SK-N-SH treated with all-trans-retinoic acid at 6 μM for 48 hours (cell line): Measurements from ENCODE around the gene FAM163A.

Source experiments
- ATAC-seq: fragments of 200-7000 bp; cut with Tn5 transposase; 3 replicates; pipeline ENCODE4 v1.9.1; 2020; ENCODE audit warnings: mild to moderate bottlenecking, moderate library complexity
- CREB5 ChIP-seq: fragments of 250-450 bp; sonication (Bioruptor Pico); IDR thresholded peaks from 2 replicates; pipeline ENCODE4 v1.5.1; 2020; ENCODE audit warnings: low read depth, mild to moderate bottlenecking, moderate library complexity
- CSDC2 ChIP-seq: fragments of 250-450 bp; sonication (Bioruptor Pico); IDR thresholded peaks from 2 replicates; pipeline ENCODE4 v1.5.0; 2020; ENCODE audit warnings: mild to moderate bottlenecking, moderate library complexity
- CSRNP3 ChIP-seq: fragments of 250-450 bp; sonication (Bioruptor Pico); IDR thresholded peaks from 2 replicates; pipeline ENCODE4 v1.5.1; 2021; ENCODE audit warnings: mild to moderate bottlenecking, moderate library complexity
- ESRRG ChIP-seq: fragments of 250-450 bp; sonication (Bioruptor Pico); IDR thresholded peaks from 2 replicates; pipeline ENCODE4 v1.6.1; 2021; ENCODE audit warnings: mild to moderate bottlenecking
- GLIS3 ChIP-seq: fragments of 250-450 bp; sonication (Bioruptor Pico); IDR thresholded peaks from 2 replicates; pipeline ENCODE4 v1.5.0; 2020; ENCODE audit warnings: mild to moderate bottlenecking, moderate library complexity
- ISL1 ChIP-seq: fragments of 250-450 bp; sonication (Bioruptor Pico); IDR thresholded peaks from 2 replicates; pipeline ENCODE4 v2.1.2; 2022; ENCODE audit warnings: mild to moderate bottlenecking, moderate library complexity
- OSR1 ChIP-seq: fragments of 250-450 bp; sonication (Bioruptor Pico); IDR thresholded peaks from 2 replicates; pipeline ENCODE4 v1.8.0; 2022; ENCODE audit warnings: moderate library complexity, mild to moderate bottlenecking, inconsistent platforms
- PATZ1 ChIP-seq: fragments of 250-450 bp; sonication (Bioruptor Pico); IDR thresholded peaks from 2 replicates; pipeline ENCODE4 v1.8.0; 2020; ENCODE audit warnings: mild to moderate bottlenecking, moderate library complexity, borderline replicate concordance
- POU6F1 ChIP-seq: fragments of 250-450 bp; sonication (Bioruptor Pico); IDR thresholded peaks from 2 replicates; pipeline ENCODE4 v1.8.0; 2021; ENCODE audit warnings: low read depth, mild to moderate bottlenecking, moderate library complexity, borderline replicate concordance
- PPARA ChIP-seq: fragments of 250-450 bp; sonication (Bioruptor Pico); IDR thresholded peaks from 2 replicates; pipeline ENCODE4 v1.5.0; 2020; ENCODE audit warnings: mild to moderate bottlenecking, borderline replicate concordance
- RARB ChIP-seq: fragments of 250-450 bp; sonication (Bioruptor Pico); IDR thresholded peaks from 2 replicates; pipeline ENCODE4 v1.8.0; 2021; ENCODE audit warnings: mild to moderate bottlenecking, moderate library complexity
- SNAI2 ChIP-seq: fragments of 250-450 bp; sonication (Bioruptor Pico); IDR thresholded peaks from 2 replicates; pipeline ENCODE4 v1.5.0; 2020; ENCODE audit warnings: mild to moderate bottlenecking, moderate library complexity
- TCF4 ChIP-seq: fragments of 250-450 bp; sonication (Bioruptor Pico); IDR thresholded peaks from 2 replicates; pipeline ENCODE4 v1.8.0; 2021; ENCODE audit warnings: mild to moderate bottlenecking, moderate library complexity, borderline replicate concordance
- TOX ChIP-seq: fragments of 250-450 bp; sonication (Bioruptor Pico); IDR thresholded peaks from 2 replicates; pipeline ENCODE4 v1.8.0; 2021; ENCODE audit warnings: mild to moderate bottlenecking, moderate library complexity, borderline replicate concordance
- TSHZ2 ChIP-seq: fragments of 250-450 bp; sonication (Bioruptor Pico); IDR thresholded peaks from 2 replicates; pipeline ENCODE4 v1.5.0; 2020; ENCODE audit warnings: mild to moderate bottlenecking, moderate library complexity
- ZC3H10 ChIP-seq: fragments of 250-450 bp; sonication (Bioruptor Pico); IDR thresholded peaks from 2 replicates; pipeline ENCODE4 v1.5.1; 2021; ENCODE audit warnings: mild to moderate bottlenecking, moderate library complexity
- ZFP30 ChIP-seq: fragments of 450-650 bp; formaldehyde crosslinking; IDR thresholded peaks from 2 replicates; pipeline ENCODE4 v1.5.0; 2022; ENCODE audit warnings: mild to moderate bottlenecking, moderate library complexity
- ZNF565 ChIP-seq: fragments of 450-650 bp; formaldehyde crosslinking; conservative IDR thresholded peaks from 2 replicates; pipeline ENCODE4 v1.5.0; 2020; ENCODE audit warnings: low read depth, mild to moderate bottlenecking, moderate library complexity
- ZNF70 ChIP-seq: fragments of 450-650 bp; formaldehyde crosslinking; IDR thresholded peaks from 2 replicates; pipeline ENCODE4 v1.5.0; 2020; ENCODE audit warnings: mild to moderate bottlenecking, moderate library complexity
- ZNF8 ChIP-seq: fragments of 450-650 bp; formaldehyde crosslinking; IDR thresholded peaks from 2 replicates; pipeline ENCODE4 v1.5.0; 2020; ENCODE audit warnings: mild to moderate bottlenecking, moderate library complexity

The FAM163A gene

GRCh38 chr1:179788259-179788658, 45.2 kb downstream of the FAM163A start:
- TF ChIP-seq OSR1 (CRISPR knock-in tag) (no peak), ZC3H10 (no peak), SNAI2 (CRISPR knock-in tag) (no peak), ZNF8 (CRISPR knock-in tag) (no peak), PATZ1 (no peak), ESRRG (CRISPR knock-in tag) (no peak), CSDC2 (CRISPR knock-in tag) (no peak), ISL1 (CRISPR knock-in tag) (no peak), TSHZ2 (no peak)
- no peak for ATAC-seq

GRCh38 chr1:179793281-179793680, 50.2 kb downstream of the FAM163A start:
- ATAC-seq = no peak

GRCh38 chr1:179794146-179794545, 51.1 kb downstream of the FAM163A start:
- no peak for TF ChIP-seq ZC3H10
- TF ChIP-seq GLIS3 (CRISPR knock-in tag) = no peak
- TF ChIP-seq SNAI2 (CRISPR knock-in tag) = no peak
- no peak for TF ChIP-seq CREB5 (CRISPR knock-in tag)
- TF ChIP-seq PATZ1 = no peak
- TF ChIP-seq PPARA (CRISPR knock-in tag) = no peak
- no peak for TF ChIP-seq ZNF565 (CRISPR knock-in tag)
- no peak for ATAC-seq

More at GRCh38 chr1:179793281-179793680, 50.2 kb downstream of the FAM163A start:
- no peak for TF ChIP-seq ZNF70 (CRISPR knock-in tag)
- no peak for TF ChIP-seq TOX
- TF ChIP-seq RARB (CRISPR knock-in tag) = no peak
- no peak for TF ChIP-seq CREB5 (CRISPR knock-in tag)
- TF ChIP-seq ZNF565 (CRISPR knock-in tag) = no peak
- no peak for TF ChIP-seq ESRRG (CRISPR knock-in tag)
- TF ChIP-seq TCF4 = no peak
- TF ChIP-seq ISL1 (CRISPR knock-in tag) = no peak
- no peak for TF ChIP-seq PPARA (CRISPR knock-in tag)
- TF ChIP-seq GLIS3 (CRISPR knock-in tag) = no peak

- no peak; the same call in 2 of the 3 replicates for ATAC-seq
- no peak for TF ChIP-seq RARB (CRISPR knock-in tag)
- TF ChIP-seq ESRRG (CRISPR knock-in tag) = no peak
- TF ChIP-seq ZNF70 (CRISPR knock-in tag) = peak; percentile 51; the same call in 1 of the 2 replicates
- no peak for TF ChIP-seq CSRNP3 (CRISPR knock-in tag)
- no peak for TF ChIP-seq ZC3H10
- TF ChIP-seq ZFP30 (CRISPR knock-in tag) = no peak
- no peak for TF ChIP-seq ZNF8 (CRISPR knock-in tag)
- no peak for TF ChIP-seq POU6F1 (CRISPR knock-in tag)
- TF ChIP-seq ISL1 (CRISPR knock-in tag) = peak; percentile 9; the same call in 1 of the 2 replicates
- TF ChIP-seq CSDC2 (CRISPR knock-in tag) = no peak
- peak; percentile 76 for TF ChIP-seq TSHZ2
- no peak for TF ChIP-seq ZNF565 (CRISPR knock-in tag)
Measured at GRCh38 chr1:179794669-179795068, 51.6 kb downstream of the FAM163A start.
